Transverse colon (tissue), 4 donors: ENCODE data around the gene CD72.

Source experiments
- CTCF ChIP-seq, 5 experiments: fragments of 200-600 bp in 3 of 5; fragments of 450-650 bp in 2 of 5; sonication (generic) in 3 of 5; IDR thresholded peaks; 1 replicate in 2 of 5; 2 replicates in 3 of 5; pipeline ENCODE4 v1.5.1; 2016 to 2017; ENCODE audit warnings: antibody characterized with exemption in 5 of 5, inconsistent platforms in 3 of 5, mild to moderate bottlenecking in 2 of 5, moderate library complexity in 1 of 5
- POLR2A ChIP-seq: fragments of 450-650 bp; IDR thresholded peaks from one replicate; pipeline ENCODE4 v1.6.1; 2016; ENCODE audit warnings: antibody characterized with exemption, mild to moderate bottlenecking, moderate library complexity
- POLR2AphosphoS5 ChIP-seq, 3 donors: sonication (generic); formaldehyde crosslinking; IDR thresholded peaks; one replicate each; pipeline ENCODE4 v1.6.1; 2016; ENCODE audit warnings: antibody characterized with exemption in 3 of 3

GRCh38 chr9:35570709-35571504 is 47.3 kb downstream of the CD72 start:
- TF ChIP-seq CTCF (IDR thresholded peaks at IDR 0.05) (no peak), POLR2A (no peak), POLR2AphosphoS5 (IDR thresholded peaks at IDR 0.05) (no peak)
